MM.1S (cell line): ENCODE measurements around the gene TEKTIP1.

Source experiments
- DNase-seq: peaks from one replicate; pipeline ENCODE4 v3.0.0-alpha.2; 2015
- H2AFZ ChIP-seq: fragments of 300-600 bp; sonication (generic); 2 replicates; pipeline ENCODE4 v1.6.0; 2016; ENCODE audit warnings: antibody characterized with exemption, low read length
- H3F3A ChIP-seq: fragments of 300-600 bp; sonication (generic); 2 replicates; pipeline ENCODE4 v1.6.1; 2016; ENCODE audit warnings: mild to moderate bottlenecking, antibody characterized with exemption, low read length, moderate library complexity, mixed read lengths; ENCODE audit not compliant: insufficient read depth
- H3K27ac ChIP-seq: fragments of 300-600 bp; sonication (generic); 2 replicates; pipeline ENCODE4 v1.5.1; 2016; ENCODE audit warnings: mild to moderate bottlenecking, low read length
- H3K27me3 ChIP-seq: fragments of 300-600 bp; sonication (generic); replicated peaks from 2 replicates; pipeline ENCODE4 v1.6.0; 2016; ENCODE audit warnings: low read length; ENCODE audit not compliant: insufficient read depth
- H3K36me3 ChIP-seq: fragments of 300-600 bp; sonication (generic); replicated peaks from 2 replicates; pipeline ENCODE4 v1.6.1; 2016; ENCODE audit warnings: mild to moderate bottlenecking, low read length, mixed read lengths; ENCODE audit not compliant: insufficient read depth
- H3K4me1 ChIP-seq: fragments of 300-600 bp; sonication (generic); 2 replicates; pipeline ENCODE4 v1.6.1; 2016; ENCODE audit warnings: low read length, mixed read lengths
- H3K4me2 ChIP-seq: fragments of 300-600 bp; sonication (generic); 2 replicates; pipeline ENCODE4 v1.6.0; 2016; ENCODE audit warnings: low read depth, low read length
- H3K4me3 ChIP-seq: fragments of 300-600 bp; sonication (generic); 2 replicates; pipeline ENCODE4 v1.5.1; 2016; ENCODE audit warnings: low read length, mixed read lengths
- H3K79me2 ChIP-seq: fragments of 300-600 bp; sonication (generic); 2 replicates; pipeline ENCODE4 v1.6.1; 2016; ENCODE audit warnings: mixed run types, low read length, mixed read lengths
- H3K9ac ChIP-seq: fragments of 300-600 bp; sonication (generic); 2 replicates; pipeline ENCODE4 v1.6.1; 2016; ENCODE audit warnings: low read length, mixed read lengths
- H3K9me2 ChIP-seq: fragments of 300-600 bp; sonication (generic); replicated peaks from 2 replicates; pipeline ENCODE4 v1.6.1; 2016; ENCODE audit warnings: mild to moderate bottlenecking, low read length, mixed read lengths; ENCODE audit not compliant: insufficient read depth
- H3K9me3 ChIP-seq: fragments of 300-600 bp; sonication (generic); replicated peaks from 2 replicates; pipeline ENCODE4 v1.6.1; 2016; ENCODE audit warnings: mild to moderate bottlenecking, low read length, mixed read lengths; ENCODE audit not compliant: insufficient read depth
- H4K20me1 ChIP-seq: fragments of 300-600 bp; sonication (generic); 2 replicates; pipeline ENCODE4 v1.6.1; 2016; ENCODE audit warnings: mild to moderate bottlenecking, low read length, moderate library complexity, mixed read lengths; ENCODE audit not compliant: insufficient read depth
- CTCF ChIP-seq: fragments of 300-600 bp; sonication (generic); IDR thresholded peaks from 2 replicates; pipeline ENCODE4 v1.5.1; 2016; ENCODE audit warnings: antibody characterized with exemption, low read length, mixed read lengths
- EZH2 ChIP-seq: fragments of 300-600 bp; sonication (generic); optimal IDR thresholded peaks from 2 replicates; pipeline ENCODE3; 2017; ENCODE audit warnings: low read depth, mild to moderate bottlenecking, antibody characterized with exemption, low read length, mixed read lengths
- EZH2phosphoT487 ChIP-seq: fragments of 300-600 bp; sonication (generic); IDR thresholded peaks from 2 replicates; pipeline ENCODE4 v1.6.1; 2018; ENCODE audit warnings: antibody characterized with exemption, low read length

TEKTIP1 gene

GRCh38 chr19:3535981-3536380 is 3.0 kb upstream of the TEKTIP1 start:
- Histone ChIP-seq H3K4me2 (no peak overlapping the region), H3K4me1 (no peaks in the 10 kb centered on the region)

DNA sequence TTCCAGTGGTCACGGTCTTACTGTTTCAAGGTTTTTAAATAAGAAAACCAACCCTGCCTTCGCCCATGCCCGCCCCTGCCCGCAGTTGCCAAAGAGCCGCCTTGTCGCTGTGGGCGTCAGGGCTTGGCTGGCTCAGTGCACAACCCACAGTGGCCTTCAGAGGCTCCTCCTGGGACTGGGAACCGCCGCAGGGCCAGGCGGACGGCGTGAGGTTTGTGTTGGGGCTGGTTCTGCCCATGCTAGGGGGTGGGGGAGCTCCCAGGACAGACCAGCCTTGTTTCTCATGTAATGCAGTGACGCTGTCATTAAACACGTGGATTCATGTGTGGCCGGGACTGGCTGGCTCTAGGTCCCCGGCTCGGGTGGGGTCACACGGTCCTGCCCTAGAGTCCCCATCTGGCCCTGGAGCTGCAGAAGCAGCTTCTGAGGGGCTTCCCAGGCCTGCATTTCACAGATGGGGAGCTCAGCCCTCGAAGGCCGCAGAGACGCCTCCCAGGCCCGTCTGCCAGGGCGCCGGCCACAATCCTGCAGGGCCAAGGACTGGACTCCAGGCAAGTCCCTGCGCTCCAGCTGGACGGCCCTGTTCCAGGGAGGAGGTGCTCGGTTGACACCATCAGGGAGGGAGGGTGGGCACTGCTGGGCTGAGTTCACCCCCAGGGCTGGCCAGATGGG is 2.4 kb upstream of the TEKTIP1 start:
- H3K79me2 ChIP-seq: no peaks in the 10 kb centered on the region
- H3K4me1 ChIP-seq: no peaks in the 10 kb centered on the region
- no peaks in the 10 kb centered on the region for H3F3A ChIP-seq
- no peaks in the 10 kb centered on the region for H3K27me3 ChIP-seq
- DNase-seq: no peak
- H3K36me3 ChIP-seq: no peaks in the 10 kb centered on the region
- no peaks in the 10 kb centered on the region for H3K9me3 ChIP-seq
- TF ChIP-seq EZH2phosphoT487: no peak
- no peak for TF ChIP-seq EZH2
- TF ChIP-seq CTCF: no peak
- H4K20me1 ChIP-seq: no peaks in the 10 kb centered on the region
- no peak overlapping the region for H2AFZ ChIP-seq
- H3K4me3 ChIP-seq: no peak overlapping the region
- H3K9me2 ChIP-seq: no peaks in the 10 kb centered on the region
- H3K9ac ChIP-seq: no peak overlapping the region
- no peak overlapping the region for H3K27ac ChIP-seq
- H3K4me2 ChIP-seq: no peak overlapping the region

More at GRCh38 chr19:3535981-3536380, 3.0 kb upstream of the TEKTIP1 start:
- Histone ChIP-seq H3K27ac (no peak overlapping the region), H3K79me2 (no peaks in the 10 kb centered on the region), H3K27me3 (no peaks in the 10 kb centered on the region), H2AFZ (no peak overlapping the region), H3K4me3 (no peak overlapping the region), H3K9me3 (no peaks in the 10 kb centered on the region), H3K9ac (no peak overlapping the region), H3K36me3 (no peaks in the 10 kb centered on the region), H3K9me2 (no peaks in the 10 kb centered on the region), H4K20me1 (no peaks in the 10 kb centered on the region), H3F3A (no peaks in the 10 kb centered on the region)
- no peak for DNase-seq
- TF ChIP-seq EZH2phosphoT487 (no peak), CTCF (no peak), EZH2 (no peak)

DNA sequence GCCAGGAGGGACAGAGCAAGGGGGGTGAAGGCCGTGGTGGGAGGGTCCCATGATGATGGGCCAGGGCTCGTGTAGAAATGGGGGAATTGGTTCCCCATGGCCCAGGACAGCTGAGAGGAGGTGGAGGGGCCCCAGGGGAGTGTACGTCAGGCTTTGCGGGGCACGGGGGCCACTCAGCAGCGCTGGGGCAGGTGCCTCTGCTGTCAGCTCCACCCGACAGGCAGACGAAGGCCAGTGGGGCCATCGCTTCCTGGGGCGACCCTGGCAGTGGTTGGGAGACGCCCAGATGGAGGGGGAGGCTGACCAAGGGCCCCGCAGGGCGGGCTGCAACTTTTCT is 1.9 kb upstream of the TEKTIP1 start:
- Histone ChIP-seq H3K4me2 (no peak overlapping the region), H3K79me2 (no peaks in the 10 kb centered on the region), H3K27me3 (no peaks in the 10 kb centered on the region), H3F3A (peaks cover under 1% of the 10 kb centered on the region; the same call in 1 of the 2 replicates), H3K4me1 (no peaks in the 10 kb centered on the region), H3K9ac (no peak overlapping the region), H3K27ac (no peak overlapping the region), H3K36me3 (no peaks in the 10 kb centered on the region), H2AFZ (no peak overlapping the region), H3K4me3 (no peak overlapping the region), H3K9me2 (no peaks in the 10 kb centered on the region), H4K20me1 (no peaks in the 10 kb centered on the region), H3K9me3 (no peaks in the 10 kb centered on the region)
- TF ChIP-seq CTCF (no peak), EZH2phosphoT487 (no peak), EZH2 (no peak)
- no peak for DNase-seq
